Common myeloid progenitor, CD34-positive (primary cell): ENCODE data around the gene NR1H4.

Source experiments
- CTCF ChIA-PET: fragments of 350-600 bp; sonication (Branson Sonifier 250); formaldehyde crosslinking; loops from one replicate; lab custom pipeline; 2021; ENCODE audit warnings: antibody characterized with exemption; lab: Charles Lee
- POLR2A ChIA-PET: fragments of 350-600 bp; sonication (Branson Sonifier 250); formaldehyde crosslinking; loops from one replicate; lab custom pipeline; 2021; ENCODE audit warnings: antibody characterized with exemption; lab: Charles Lee
- DNase-seq, 3 donors: peaks; one replicate each; pipeline versions ENCODE4 v3.0.0 to v3.0.0-alpha.2; 2013
- H3K27ac ChIP-seq, 2 experiments: 1 replicate in 1 of 2; 2 replicates in 1 of 2; pipeline ENCODE4 v1.7.0; 2013; ENCODE audit warnings: inconsistent platforms in 2 of 2, low read length in 2 of 2, mild to moderate bottlenecking in 2 of 2, low read depth in 1 of 2, moderate library complexity in 1 of 2; ENCODE audit not compliant: severe bottlenecking in 2 of 2, insufficient read depth in 1 of 2, poor library complexity in 1 of 2
- H3K27me3 ChIP-seq, 5 experiments: replicated peaks in 2 of 5; 1 replicate in 3 of 5; 2 replicates in 2 of 5; pipeline versions ENCODE4 v1.6.1 to v1.7.0; 2013; ENCODE audit warnings: low read length in 4 of 5, mild to moderate bottlenecking in 2 of 5, moderate library complexity in 2 of 5, inconsistent platforms in 1 of 5; ENCODE audit not compliant: insufficient read depth in 5 of 5, control insufficient read depth in 4 of 5
- H3K36me3 ChIP-seq, 4 experiments: 1 replicate in 2 of 4; 2 replicates in 2 of 4; pipeline versions ENCODE4 v1.6.1 to v1.7.0; 2013; ENCODE audit warnings: low read length in 3 of 4, control low read depth in 1 of 4, mild to moderate bottlenecking in 1 of 4; ENCODE audit not compliant: control insufficient read depth in 4 of 4, insufficient read depth in 4 of 4
- H3K4me1 ChIP-seq, 4 experiments: 1 replicate in 3 of 4; 2 replicates in 1 of 4; pipeline versions ENCODE4 v1.6.1 to v1.7.1; 2013; ENCODE audit warnings: low read length in 3 of 4, mild to moderate bottlenecking in 3 of 4, control low read depth in 1 of 4, inconsistent platforms in 1 of 4, moderate library complexity in 1 of 4; ENCODE audit not compliant: control insufficient read depth in 4 of 4, insufficient read depth in 4 of 4; ENCODE audit errors: control extremely low read depth in 1 of 4
- H3K4me3 ChIP-seq, 7 experiments: 1 replicate in 4 of 7; 2 replicates in 3 of 7; pipeline versions ENCODE4 v1.5.1 to v1.7.0; 2013; ENCODE audit warnings: mild to moderate bottlenecking in 7 of 7, low read length in 6 of 7, moderate library complexity in 6 of 7, inconsistent platforms in 2 of 7, low read depth in 2 of 7, control low read depth in 1 of 7; ENCODE audit not compliant: insufficient read depth in 4 of 7, control insufficient read depth in 1 of 7; ENCODE audit errors: extremely low read depth in 1 of 7
- H3K9me3 ChIP-seq, 5 experiments: 1 replicate in 4 of 5; 2 replicates in 1 of 5; pipeline versions ENCODE4 v1.6.1 to v1.7.1; 2013; ENCODE audit warnings: low read length in 4 of 5, mild to moderate bottlenecking in 2 of 5, inconsistent platforms in 1 of 5, low read depth in 1 of 5, moderate library complexity in 1 of 5; ENCODE audit not compliant: control insufficient read depth in 4 of 5, insufficient read depth in 2 of 5; ENCODE audit errors: control extremely low read depth in 1 of 5
- WGBS: methylation state at CpG from one replicate; pipeline ENCODE4 v1.1.5; 2013; ENCODE audit not compliant: insufficient coverage; 5-methylcytosine and 5-hydroxymethylcytosine counted together

The NR1H4 gene

DNA sequence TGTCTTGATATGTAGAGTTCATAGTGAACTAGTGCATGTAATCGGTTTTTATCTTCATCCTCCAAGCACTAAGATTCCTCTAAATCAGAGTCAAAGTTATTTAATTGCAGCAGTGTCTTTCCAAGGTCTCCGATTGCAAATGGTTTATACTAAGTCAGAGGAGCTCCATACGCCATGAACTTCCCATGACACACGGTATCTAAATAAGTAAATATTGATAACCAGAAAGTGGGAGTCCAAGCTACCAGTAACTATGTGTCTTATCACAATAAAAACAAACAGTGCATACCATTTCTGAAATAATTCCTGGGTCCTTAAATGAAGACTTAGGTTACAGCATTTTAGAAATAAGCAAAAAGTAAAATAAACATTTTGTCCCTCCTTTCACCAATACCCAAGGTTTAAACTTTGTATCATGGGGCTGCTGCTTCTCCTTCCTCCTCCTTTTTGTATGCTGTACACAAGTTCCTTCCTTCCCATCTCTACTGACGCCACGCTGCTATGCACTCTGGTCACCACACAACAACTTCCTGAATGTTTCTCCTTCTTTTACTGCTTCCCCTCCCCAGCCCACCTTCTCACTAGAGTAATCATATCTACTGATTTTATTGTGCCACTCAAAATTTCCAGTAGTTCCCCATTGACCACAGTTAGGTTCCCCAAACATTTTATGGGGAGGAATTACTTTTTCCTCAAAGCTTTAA lies 10.7 kb downstream of the NR1H4 start:
- Histone ChIP-seq H3K27ac (no peak overlapping the region), H3K36me3 (no peaks in the 10 kb centered on the region), H3K4me1 (no peaks in the 10 kb centered on the region), H3K27me3 (peaks cover 0 to 4% (median 0%) of the 10 kb centered on the region in 5 experiments), H3K4me3 (no peak overlapping the region), H3K9me3 (no peaks in the 10 kb centered on the region)
- CTCF ChIA-PET, result no interaction called here
- POLR2A ChIA-PET, result interaction anchor here (0.6 kb wide), 1 partner anchor 47 kb away, joined by 4 read pairs; no protein-coding TSS in a partner anchor
- 33% methylated on average over 3 of the region's 6 CpGs for WGBS
- no peak for DNase-seq

- ChIA-PET POLR2A (no interaction called here), CTCF (no interaction called here)
- peaks cover 0 to 2% (median 0%) of the 10 kb centered on the region in 5 experiments for H3K27me3 ChIP-seq
- H3K4me3 ChIP-seq, result no peak overlapping the region
- H3K36me3 ChIP-seq, result no peaks in the 10 kb centered on the region
- no peaks in the 10 kb centered on the region for H3K9me3 ChIP-seq
- H3K27ac ChIP-seq, result no peak overlapping the region
- H3K4me1 ChIP-seq, result no peaks in the 10 kb centered on the region
- no peak for DNase-seq
Measured at GRCh38 chr12:100484891-100485471, 11.3 kb downstream of the NR1H4 start.

GRCh38 chr12:100485983-100486382 lies 12.3 kb downstream of the NR1H4 start:
- no peaks in the 10 kb centered on the region for H3K36me3 ChIP-seq
- no peak overlapping the region for H3K27ac ChIP-seq
- no peaks in the 10 kb centered on the region for H3K9me3 ChIP-seq
- no peaks in the 10 kb centered on the region for H3K4me1 ChIP-seq
- H3K4me3 ChIP-seq, result no peak overlapping the region
- DNase-seq, result no peak
- ChIA-PET POLR2A (no interaction called here), CTCF (no interaction called here)
- H3K27me3 ChIP-seq, result no peaks in the 10 kb centered on the region
- WGBS, result no CpG with 5 or more reads among the region's 5 CpGs

DNA sequence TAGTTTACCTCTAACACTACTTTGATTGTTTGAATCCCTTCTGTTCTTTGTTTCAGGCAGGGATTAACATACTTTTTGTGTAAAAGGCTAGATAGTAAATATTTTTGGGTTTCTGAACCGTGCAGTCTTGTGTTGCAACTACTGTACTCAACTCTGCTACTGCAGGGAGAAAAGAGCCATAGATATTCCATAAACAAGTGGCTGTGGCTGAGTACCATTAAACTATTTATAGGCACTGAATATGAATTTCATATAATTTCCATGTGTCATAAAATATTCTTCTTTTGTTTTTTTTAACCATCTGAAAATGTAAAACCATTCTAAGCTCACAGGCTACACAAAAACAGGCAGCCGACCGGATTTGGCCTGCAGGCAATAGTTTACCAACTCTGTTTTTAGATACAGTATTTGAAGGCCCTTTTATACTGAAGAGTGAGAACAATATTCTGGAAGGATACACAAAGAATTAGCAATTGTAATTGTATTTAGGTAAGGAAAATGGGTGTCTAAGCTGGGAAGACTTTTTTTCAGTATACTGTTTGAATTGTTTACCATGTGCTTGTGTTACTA lies 15.7 kb downstream of the NR1H4 start:
- WGBS, result 83% methylated on average over 3 of the region's 3 CpGs
- Histone ChIP-seq H3K27me3 (peaks cover 0 to 2% (median 0%) of the 10 kb centered on the region in 5 experiments), H3K4me1 (no peaks in the 10 kb centered on the region), H3K9me3 (no peaks in the 10 kb centered on the region), H3K27ac (no peak overlapping the region), H3K36me3 (no peaks in the 10 kb centered on the region), H3K4me3 (no peak overlapping the region)
- DNase-seq, result no peak
- ChIA-PET CTCF (no interaction called here), POLR2A (no interaction called here)

DNA sequence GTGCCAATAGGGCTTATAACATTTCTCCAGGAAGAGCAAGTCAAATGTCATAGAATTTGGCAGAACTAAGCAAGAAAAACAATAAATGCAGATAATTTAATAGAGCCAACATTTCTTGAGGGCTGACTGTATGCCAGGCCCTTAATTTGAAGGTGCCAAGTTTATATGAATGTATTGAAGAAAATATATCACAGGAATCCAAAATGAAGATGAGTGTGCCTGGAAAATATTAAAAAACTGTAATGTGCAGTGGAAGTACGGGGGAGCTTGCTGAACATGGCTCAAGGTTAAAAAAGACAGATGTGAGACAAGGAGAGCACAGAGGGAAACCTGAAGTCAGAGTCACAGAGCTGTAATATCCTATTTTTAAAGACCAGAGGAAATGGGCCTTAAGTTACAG lies 16.4 kb downstream of the NR1H4 start:
- H3K36me3 ChIP-seq, result no peaks in the 10 kb centered on the region
- no peaks in the 10 kb centered on the region for H3K4me1 ChIP-seq
- POLR2A ChIA-PET, result no interaction called here
- DNase-seq, result no peak
- H3K4me3 ChIP-seq, result no peak overlapping the region
- H3K9me3 ChIP-seq, result no peaks in the 10 kb centered on the region
- WGBS, result 95% methylated on average over 1 of the region's 1 CpG
- H3K27ac ChIP-seq, result no peak overlapping the region
- H3K27me3 ChIP-seq, result peaks cover 0 to 2% (median 0%) of the 10 kb centered on the region in 5 experiments
- CTCF ChIA-PET, result no interaction called here

DNA sequence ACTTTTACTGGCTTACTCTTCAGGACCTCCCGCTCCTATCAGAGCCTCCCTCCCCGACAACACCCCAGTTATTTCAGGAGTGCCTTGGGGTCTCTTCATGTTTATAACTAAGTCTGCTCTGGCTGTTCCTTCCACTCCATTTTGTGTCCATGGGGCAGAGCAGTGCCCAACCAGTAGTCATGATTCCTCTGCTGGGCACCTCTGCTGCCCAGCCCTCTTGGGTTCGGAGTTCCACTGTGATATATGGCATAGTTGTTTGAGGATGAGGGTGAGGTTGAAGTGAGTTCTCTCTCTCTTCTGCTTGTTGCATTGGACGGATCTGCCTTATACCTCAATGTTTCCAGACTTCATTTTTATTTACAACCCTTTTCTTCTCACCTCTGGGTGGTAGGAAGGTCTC lies 17.4 kb downstream of the NR1H4 start:
- ChIA-PET POLR2A (no interaction called here), CTCF (no interaction called here)
- 100% methylated on average over 1 of the region's 4 CpGs for WGBS
- Histone ChIP-seq H3K4me3 (no peak overlapping the region), H3K27ac (no peak overlapping the region), H3K27me3 (peaks cover 0 to 2% (median 0%) of the 10 kb centered on the region in 5 experiments), H3K9me3 (no peaks in the 10 kb centered on the region), H3K4me1 (no peaks in the 10 kb centered on the region), H3K36me3 (no peaks in the 10 kb centered on the region)
- DNase-seq, result no peak

- Histone ChIP-seq H3K27me3 (peaks cover 0 to 2% (median 0%) of the 10 kb centered on the region in 5 experiments), H3K9me3 (no peaks in the 10 kb centered on the region), H3K36me3 (no peaks in the 10 kb centered on the region), H3K4me3 (no peak overlapping the region), H3K4me1 (no peaks in the 10 kb centered on the region), H3K27ac (no peak overlapping the region)
- CTCF ChIA-PET, result no interaction called here
- DNase-seq, result no peak
- POLR2A ChIA-PET, result no interaction called here
- WGBS, result 92% methylated on average over 2 of the region's 6 CpGs
Measured at GRCh38 chr12:100493396-100494012, 19.8 kb downstream of the NR1H4 start.
